GM12891 (cell line): ENCODE results near the gene ST3GAL4.

Experiments used
- PAX5 ChIP-seq: IDR thresholded peaks from 2 replicates; pipeline ENCODE4 v1.6.1; 2011; ENCODE audit warnings: low read length, moderate library complexity, mild to moderate bottlenecking; ENCODE audit not compliant: insufficient read depth, severe bottlenecking
- POLR2A ChIP-seq: IDR thresholded peaks from 2 replicates; pipeline ENCODE4 v1.6.1; 2011; ENCODE audit warnings: low read depth, low read length, control low read depth
- POLR2AphosphoS5 ChIP-seq: IDR thresholded peaks from 2 replicates; pipeline ENCODE4 v1.6.1; 2011; ENCODE audit warnings: low read depth, low read length, control low read depth
- POU2F2 ChIP-seq: IDR thresholded peaks from 2 replicates; pipeline ENCODE4 v1.6.1; 2011; ENCODE audit warnings: low read depth, mild to moderate bottlenecking, control low read depth, low read length, moderate library complexity
- SPI1 ChIP-seq: IDR thresholded peaks from 2 replicates; pipeline ENCODE4 v1.6.1; 2011; ENCODE audit warnings: low read depth, low read length, control low read depth
- TAF1 ChIP-seq: IDR thresholded peaks from 2 replicates; pipeline ENCODE4 v1.6.1; 2011; ENCODE audit warnings: low read depth, low read length, control low read depth

DNA sequence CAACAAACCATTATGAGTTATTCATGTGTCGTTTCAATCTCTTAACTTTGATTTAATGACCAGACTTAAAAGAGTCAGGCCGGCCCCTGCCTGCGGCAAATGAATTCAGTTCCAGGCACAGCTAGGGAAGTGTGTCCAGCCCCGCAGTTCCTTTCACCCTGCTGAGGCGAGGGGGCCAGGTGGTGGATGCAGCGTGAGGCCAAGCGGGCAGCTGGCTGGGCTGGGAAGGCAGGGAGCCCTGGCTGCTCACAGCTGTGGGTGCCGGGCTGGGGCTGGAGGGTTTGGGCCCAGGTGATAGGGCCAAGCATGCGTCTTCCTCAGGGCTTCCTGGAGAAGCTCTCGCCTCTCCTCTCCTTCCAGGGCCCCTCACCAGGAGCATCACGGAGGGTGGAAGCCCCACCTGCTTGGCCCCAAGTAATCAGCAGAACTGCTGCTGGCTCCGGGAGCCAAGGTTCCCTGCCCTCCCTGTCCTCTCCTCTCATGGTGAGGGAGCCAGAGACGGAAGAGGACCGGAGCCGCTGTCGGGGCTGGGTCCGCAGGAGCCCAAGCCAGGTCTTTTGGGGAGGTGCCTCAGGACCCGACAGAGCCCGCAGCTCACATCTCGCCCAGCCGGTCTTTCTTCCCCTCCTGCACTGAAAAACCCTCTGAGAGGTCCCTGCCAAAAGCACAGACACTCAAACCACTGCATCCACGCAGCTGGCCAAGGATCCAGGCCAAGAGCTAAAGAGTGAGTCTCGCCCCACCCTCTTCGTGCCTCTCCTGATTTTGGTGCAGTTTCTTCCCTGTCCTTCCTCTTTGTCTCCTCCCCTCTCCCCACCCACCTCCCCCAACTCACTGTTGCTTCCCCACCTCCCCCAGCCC is 97.0 kb downstream of the ST3GAL4 start:
- TF ChIP-seq PAX5, result no peak
- TF ChIP-seq POLR2A, result no peak
- TF ChIP-seq TAF1, result no peak
- TF ChIP-seq POLR2AphosphoS5, result no peak
- no peak for TF ChIP-seq SPI1
- TF ChIP-seq POU2F2, result no peak
